SK-N-SH (cell line): ENCODE data around the gene CEBPG. TPM values are rescaled to one million over a fixed set of nuclear protein-coding genes. Genes with fewer than 3 reads are reported as not detected.

Experiments used
- CTCF ChIA-PET: fragments of 300-600, 350-600 bp; formaldehyde crosslinking; extraction: SDS; loops from one replicate; lab custom pipeline; 2021; lab: Yijun Ruan, JAX
- POLR2A ChIA-PET: fragments of 350-600 bp; sonication (Branson Sonifier 250); formaldehyde crosslinking; extraction: SDS; loops from one replicate; lab custom pipeline; 2020; ENCODE audit warnings: antibody characterized with exemption, inconsistent platforms; lab: Yijun Ruan, JAX
- DNase-seq: peaks from one replicate; pipeline ENCODE4 v3.0.0; 2012
- H2AFZ ChIP-seq: fragments of 200-600 bp; sonication (generic); 2 replicates; pipeline ENCODE4 v1.8.1; 2016; ENCODE audit warnings: antibody characterized with exemption, mild to moderate bottlenecking, low read depth
- H3F3A ChIP-seq: fragments of 200-600 bp; sonication (generic); replicated peaks from 2 replicates; pipeline ENCODE3; 2016; ENCODE audit warnings: antibody characterized with exemption, mild to moderate bottlenecking; ENCODE audit not compliant: insufficient read depth
- H3K27ac ChIP-seq, 2 experiments: fragments of 200-500 bp in 1 of 2; fragments of 200-600 bp in 1 of 2; sonication (Bioruptor generic) in 1 of 2; sonication (generic), shearing (Covaris generic) in 1 of 2; 2 replicates each; pipeline versions ENCODE4 v1.5.1 to v1.6.1; 2014 to 2016; ENCODE audit warnings: low read depth in 2 of 2, inconsistent platforms in 1 of 2, low read length in 1 of 2, mild to moderate bottlenecking in 1 of 2, mixed read lengths in 1 of 2
- H3K27me3 ChIP-seq: fragments of 200-600 bp; sonication (generic), shearing (Covaris generic); 2 replicates; pipeline ENCODE4 v1.6.1; 2016; ENCODE audit warnings: mixed run types; ENCODE audit not compliant: insufficient read depth
- H3K36me3 ChIP-seq, 2 experiments: fragments of 200-500 bp in 1 of 2; fragments of 200-600 bp in 1 of 2; sonication (Bioruptor generic) in 1 of 2; sonication (generic) in 1 of 2; replicated peaks in 1 of 2; 2 replicates each; pipeline versions ENCODE3 to v1.5.1; 2014 to 2016; ENCODE audit warnings: low read length in 1 of 2, mild to moderate bottlenecking in 1 of 2; ENCODE audit not compliant: insufficient read depth in 2 of 2, control insufficient read depth in 1 of 2
- H3K4me1 ChIP-seq, 2 experiments: fragments of 200-500 bp in 1 of 2; fragments of 200-600 bp in 1 of 2; sonication (Bioruptor generic) in 1 of 2; sonication (generic), shearing (Covaris generic) in 1 of 2; 2 replicates each; pipeline versions ENCODE4 v1.5.1 to v1.6.1; 2014 to 2016; ENCODE audit warnings: low read depth in 1 of 2, low read length in 1 of 2, mixed run types in 1 of 2; ENCODE audit not compliant: insufficient read depth in 2 of 2, control insufficient read depth in 1 of 2
- H3K4me2 ChIP-seq: fragments of 200-600 bp; sonication (generic), shearing (Covaris generic); 2 replicates; pipeline ENCODE4 v1.6.1; 2017; ENCODE audit warnings: mixed run types
- H3K4me3 ChIP-seq, 2 experiments: fragments of 200-500 bp in 1 of 2; fragments of 200-600 bp in 1 of 2; sonication (Bioruptor generic) in 1 of 2; sonication (generic), shearing (Covaris generic) in 1 of 2; 2 replicates each; pipeline versions ENCODE4 v1.5.1 to v1.8.1; 2014 to 2016; ENCODE audit warnings: low read depth in 2 of 2, inconsistent platforms in 1 of 2, low read length in 1 of 2, mild to moderate bottlenecking in 1 of 2, mixed read lengths in 1 of 2, moderate library complexity in 1 of 2
- H3K79me2 ChIP-seq: fragments of 200-600 bp; sonication (generic); 2 replicates; pipeline ENCODE4 v1.8.1; 2017; ENCODE audit warnings: mild to moderate bottlenecking; ENCODE audit not compliant: insufficient read depth
- H3K9ac ChIP-seq: fragments of 200-600 bp; sonication (generic); 2 replicates; pipeline ENCODE4 v1.6.1; 2017; ENCODE audit warnings: mixed run types
- H3K9me2 ChIP-seq: fragments of 200-600 bp; sonication (generic); 2 replicates; pipeline ENCODE4 v1.6.1; 2017; ENCODE audit warnings: mixed run types
- H3K9me3 ChIP-seq: fragments of 200-600 bp; sonication (generic); 2 replicates; pipeline ENCODE4 v1.6.1; 2017; ENCODE audit warnings: mixed run types, mild to moderate bottlenecking, moderate library complexity
- H4K20me1 ChIP-seq: fragments of 200-600 bp; sonication (generic); 2 replicates; pipeline ENCODE4 v1.6.1; 2017; ENCODE audit warnings: mild to moderate bottlenecking, mixed run types; ENCODE audit not compliant: insufficient read depth
- CHD2 ChIP-seq: fragments of 150-350 bp; IDR thresholded peaks from 2 replicates; pipeline ENCODE4 v1.6.1; 2018; ENCODE audit warnings: low read length; ENCODE audit not compliant: partially characterized antibody
- ELF1 ChIP-seq: IDR thresholded peaks from 2 replicates; pipeline ENCODE4 v1.4.0; 2012
- EP300 ChIP-seq, 2 experiments: IDR thresholded peaks; 2 replicates each; pipeline versions ENCODE4 v1.4.0 to v1.6.1; 2012; ENCODE audit warnings: borderline replicate concordance in 1 of 2, low read depth in 1 of 2, low read length in 1 of 2
- EZH2phosphoT487 ChIP-seq: fragments of 200-600 bp; sonication (generic); IDR thresholded peaks from 2 replicates; pipeline ENCODE4 v1.6.1; 2017; ENCODE audit warnings: low read depth, mixed run types, mild to moderate bottlenecking, antibody characterized with exemption, moderate library complexity, borderline replicate concordance
- FOSL2 ChIP-seq: IDR thresholded peaks from 2 replicates; pipeline ENCODE4 v1.4.0; 2012; ENCODE audit warnings: low read depth, mild to moderate bottlenecking, moderate library complexity, borderline replicate concordance
- GATA2 ChIP-seq: sonication (generic); formaldehyde crosslinking; IDR thresholded peaks from 2 replicates; pipeline ENCODE4 v1.5.0; 2020; ENCODE audit warnings: mild to moderate bottlenecking, missing genetic modification reagents
- MXI1 ChIP-seq: IDR thresholded peaks from 2 replicates; pipeline ENCODE4 v1.6.1; 2012; ENCODE audit warnings: mild to moderate bottlenecking, low read depth, low read length, improper control_type of control experiment
- RCOR1 ChIP-seq: fragments of 150-350 bp; IDR thresholded peaks from 2 replicates; pipeline ENCODE4 v1.6.1; 2017; ENCODE audit warnings: antibody characterized with exemption, low read length
- YY1 ChIP-seq: IDR thresholded peaks from 2 replicates; pipeline ENCODE4 v1.4.0; 2012; ENCODE audit warnings: low read depth, mild to moderate bottlenecking
- WGBS: methylation state at CpG from one replicate; pipeline ENCODE4 v1.1.6; 2017; ENCODE audit warnings: low lambda C conversion rate; 5-methylcytosine and 5-hydroxymethylcytosine counted together
- polyA plus RNA-seq, 3 experiments: library from polyadenylated mRNA; depleted of rRNA; stranded (reverse); fragments of >200 nt; gene quantifications; 2 replicates each; pipeline ENCODE4 v1.2.3, GENCODE V29; 2012
- TF ChIP-seq, protein P1 (sequence below): IDR thresholded peaks from 2 replicates; pipeline ENCODE4; 2012
- TF ChIP-seq, protein P2 (sequence below): IDR thresholded peaks from 2 replicates; pipeline ENCODE4 v1.4.0; 2012; ENCODE audit warnings: low read depth, borderline replicate concordance
- TF ChIP-seq, protein P3 (sequence below): fragments of 200-600 bp; sonication (generic); IDR thresholded peaks from 2 replicates; pipeline ENCODE4 v1.6.1; 2017; ENCODE audit warnings: antibody characterized with exemption, mild to moderate bottlenecking, moderate library complexity
- TF ChIP-seq, protein P4 (sequence below): IDR thresholded peaks from 2 replicates; pipeline ENCODE4 v1.6.1; 2012; ENCODE audit warnings: mild to moderate bottlenecking, low read depth, low read length, moderate library complexity
- TF ChIP-seq, protein P5 (sequence below): fragments of 150-350 bp; IDR thresholded peaks from 2 replicates; pipeline ENCODE4 v1.6.1; 2016; ENCODE audit warnings: mild to moderate bottlenecking, low read depth, low read length

CEBPG gene
- polyA plus RNA-seq, 1 of the 3 experiments (the other 2 are of a cell fraction): 9.1 TPM

DNA sequence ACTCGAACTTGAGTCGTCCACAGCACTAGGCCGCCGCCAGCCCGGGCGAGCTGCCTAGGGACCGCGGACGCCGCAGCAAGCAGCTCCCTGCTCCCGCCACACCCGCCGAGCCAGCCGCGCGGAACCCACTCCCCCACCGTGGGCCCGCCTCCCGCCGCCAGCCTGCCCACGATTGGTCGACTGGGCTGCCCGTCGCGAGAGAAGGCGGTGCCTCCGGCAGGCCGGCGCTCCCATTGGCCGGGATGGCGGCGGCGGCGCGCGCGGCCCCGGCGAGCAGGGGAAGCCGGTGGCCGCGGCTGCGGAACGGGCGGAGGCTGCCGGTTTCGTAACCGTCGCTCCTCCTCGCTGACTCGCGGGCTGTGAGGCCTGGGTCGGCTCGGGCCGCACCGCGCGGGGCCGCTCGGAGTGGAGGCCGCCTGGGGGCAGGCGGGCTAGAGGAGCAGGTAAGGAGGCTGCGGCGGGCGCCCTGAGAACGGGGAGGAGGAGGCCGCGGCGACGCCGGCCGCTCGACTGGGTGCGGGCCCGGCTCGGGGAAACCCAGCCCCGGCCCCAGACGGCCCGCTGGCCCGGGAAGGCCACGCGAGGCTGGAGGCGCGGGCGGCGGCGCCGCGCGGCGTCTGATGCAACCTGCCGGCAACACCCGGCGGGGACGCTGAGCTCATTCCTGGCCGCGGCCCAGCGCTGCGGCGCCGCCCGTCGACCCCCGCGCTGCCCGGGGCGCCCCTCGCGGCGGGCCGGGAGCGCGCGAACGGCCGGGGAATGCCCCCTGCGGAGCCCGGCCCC lies at the start of gene CEBPG (continued):
- TF ChIP-seq EP300 (IDR thresholded peaks at IDR 0.05; ENCODE audit: borderline replicate concordance in 1 of 2, low read depth in 1 of 2, low read length in 1 of 2) (no peak), CHD2 (peak; percentile 55), YY1 (no peak)
- TF ChIP-seq, protein P1, sequence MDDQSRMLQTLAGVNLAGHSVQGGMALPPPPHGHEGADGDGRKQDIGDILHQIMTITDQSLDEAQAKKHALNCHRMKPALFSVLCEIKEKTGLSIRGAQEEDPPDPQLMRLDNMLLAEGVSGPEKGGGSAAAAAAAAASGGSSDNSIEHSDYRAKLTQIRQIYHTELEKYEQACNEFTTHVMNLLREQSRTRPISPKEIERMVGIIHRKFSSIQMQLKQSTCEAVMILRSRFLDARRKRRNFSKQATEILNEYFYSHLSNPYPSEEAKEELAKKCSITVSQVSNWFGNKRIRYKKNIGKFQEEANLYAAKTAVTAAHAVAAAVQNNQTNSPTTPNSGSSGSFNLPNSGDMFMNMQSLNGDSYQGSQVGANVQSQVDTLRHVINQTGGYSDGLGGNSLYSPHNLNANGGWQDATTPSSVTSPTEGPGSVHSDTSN: peak; percentile 99
- TF ChIP-seq, protein P2, sequence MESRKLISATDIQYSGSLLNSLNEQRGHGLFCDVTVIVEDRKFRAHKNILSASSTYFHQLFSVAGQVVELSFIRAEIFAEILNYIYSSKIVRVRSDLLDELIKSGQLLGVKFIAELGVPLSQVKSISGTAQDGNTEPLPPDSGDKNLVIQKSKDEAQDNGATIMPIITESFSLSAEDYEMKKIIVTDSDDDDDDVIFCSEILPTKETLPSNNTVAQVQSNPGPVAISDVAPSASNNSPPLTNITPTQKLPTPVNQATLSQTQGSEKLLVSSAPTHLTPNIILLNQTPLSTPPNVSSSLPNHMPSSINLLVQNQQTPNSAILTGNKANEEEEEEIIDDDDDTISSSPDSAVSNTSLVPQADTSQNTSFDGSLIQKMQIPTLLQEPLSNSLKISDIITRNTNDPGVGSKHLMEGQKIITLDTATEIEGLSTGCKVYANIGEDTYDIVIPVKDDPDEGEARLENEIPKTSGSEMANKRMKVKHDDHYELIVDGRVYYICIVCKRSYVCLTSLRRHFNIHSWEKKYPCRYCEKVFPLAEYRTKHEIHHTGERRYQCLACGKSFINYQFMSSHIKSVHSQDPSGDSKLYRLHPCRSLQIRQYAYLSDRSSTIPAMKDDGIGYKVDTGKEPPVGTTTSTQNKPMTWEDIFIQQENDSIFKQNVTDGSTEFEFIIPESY: no peak
- TF ChIP-seq, protein P3, sequence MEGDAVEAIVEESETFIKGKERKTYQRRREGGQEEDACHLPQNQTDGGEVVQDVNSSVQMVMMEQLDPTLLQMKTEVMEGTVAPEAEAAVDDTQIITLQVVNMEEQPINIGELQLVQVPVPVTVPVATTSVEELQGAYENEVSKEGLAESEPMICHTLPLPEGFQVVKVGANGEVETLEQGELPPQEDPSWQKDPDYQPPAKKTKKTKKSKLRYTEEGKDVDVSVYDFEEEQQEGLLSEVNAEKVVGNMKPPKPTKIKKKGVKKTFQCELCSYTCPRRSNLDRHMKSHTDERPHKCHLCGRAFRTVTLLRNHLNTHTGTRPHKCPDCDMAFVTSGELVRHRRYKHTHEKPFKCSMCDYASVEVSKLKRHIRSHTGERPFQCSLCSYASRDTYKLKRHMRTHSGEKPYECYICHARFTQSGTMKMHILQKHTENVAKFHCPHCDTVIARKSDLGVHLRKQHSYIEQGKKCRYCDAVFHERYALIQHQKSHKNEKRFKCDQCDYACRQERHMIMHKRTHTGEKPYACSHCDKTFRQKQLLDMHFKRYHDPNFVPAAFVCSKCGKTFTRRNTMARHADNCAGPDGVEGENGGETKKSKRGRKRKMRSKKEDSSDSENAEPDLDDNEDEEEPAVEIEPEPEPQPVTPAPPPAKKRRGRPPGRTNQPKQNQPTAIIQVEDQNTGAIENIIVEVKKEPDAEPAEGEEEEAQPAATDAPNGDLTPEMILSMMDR: no peak

DNA sequence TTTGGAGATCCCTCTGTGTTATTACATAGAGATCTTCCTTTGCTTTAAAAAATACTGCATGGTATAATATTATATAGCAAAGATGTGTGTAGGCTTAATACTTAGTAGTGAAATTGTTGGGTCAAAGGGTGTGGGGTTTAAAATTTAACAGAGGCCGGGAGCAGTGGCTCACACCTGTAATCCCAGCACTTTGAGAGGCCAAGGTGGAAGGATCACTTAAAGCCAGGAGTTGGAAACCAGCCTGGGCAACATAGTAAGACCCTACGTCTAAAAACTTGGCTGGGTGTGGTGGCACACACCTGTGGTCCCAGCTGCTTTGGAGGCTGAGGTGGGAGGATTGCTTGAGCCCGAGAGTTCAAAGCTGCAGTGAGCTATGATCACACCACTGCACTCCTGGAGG lies 48.9 kb upstream of the CEBPG start:
- 18% methylated on average over 3 of the region's 3 CpGs for WGBS
- CTCF ChIA-PET: interaction anchor here (1.5 kb wide), 1 partner anchor 21 kb away, joined by 3 read pairs; no protein-coding TSS in a partner anchor

DNA sequence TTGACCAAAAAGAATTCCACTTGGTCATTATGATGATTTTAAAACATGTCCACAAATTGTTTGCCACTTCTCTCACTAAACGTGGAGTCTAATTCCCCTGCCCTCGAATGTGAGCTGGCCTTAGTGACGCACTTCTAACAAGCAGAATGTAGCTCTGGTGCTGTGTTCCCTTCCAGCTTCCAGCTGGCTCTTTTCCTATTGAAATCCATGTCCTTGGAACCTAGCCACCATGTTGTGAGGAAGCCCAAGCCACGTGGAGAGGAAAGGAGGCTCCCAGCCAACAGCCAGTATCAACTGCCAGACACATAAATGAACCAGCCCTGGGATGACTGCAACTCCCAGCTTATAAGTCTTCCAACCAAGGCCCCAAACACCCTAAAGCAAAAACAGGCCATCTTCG lies 47.6 kb upstream of the CEBPG start:
- WGBS: 18% methylated on average over 5 of the region's 5 CpGs
- Histone ChIP-seq H3K27me3 (no peaks in the 10 kb centered on the region), H3K4me3 (no peak overlapping the region), H4K20me1 (no peaks in the 10 kb centered on the region), H3K4me1 (no peaks in the 10 kb centered on the region), H3K79me2 (no peaks in the 10 kb centered on the region), H3F3A (no peaks in the 10 kb centered on the region), H3K36me3 (no peaks in the 10 kb centered on the region), H3K27ac (no peak overlapping the region), H2AFZ (no peak overlapping the region), H3K9me3 (no peaks in the 10 kb centered on the region), H3K4me2 (no peak overlapping the region), H3K9ac (no peak overlapping the region), H3K9me2 (no peaks in the 10 kb centered on the region)
- no peak for DNase-seq
- CTCF ChIA-PET: interaction anchor here (0.6 to 1.8 kb wide), 3 partner anchors 22 to 33 kb away, joined by 3 to 4 read pairs (median 3); no protein-coding TSS in a partner anchor
- POLR2A ChIA-PET: no interaction called here
- no peak for TF ChIP-seq RCOR1
- TF ChIP-seq, protein P4, sequence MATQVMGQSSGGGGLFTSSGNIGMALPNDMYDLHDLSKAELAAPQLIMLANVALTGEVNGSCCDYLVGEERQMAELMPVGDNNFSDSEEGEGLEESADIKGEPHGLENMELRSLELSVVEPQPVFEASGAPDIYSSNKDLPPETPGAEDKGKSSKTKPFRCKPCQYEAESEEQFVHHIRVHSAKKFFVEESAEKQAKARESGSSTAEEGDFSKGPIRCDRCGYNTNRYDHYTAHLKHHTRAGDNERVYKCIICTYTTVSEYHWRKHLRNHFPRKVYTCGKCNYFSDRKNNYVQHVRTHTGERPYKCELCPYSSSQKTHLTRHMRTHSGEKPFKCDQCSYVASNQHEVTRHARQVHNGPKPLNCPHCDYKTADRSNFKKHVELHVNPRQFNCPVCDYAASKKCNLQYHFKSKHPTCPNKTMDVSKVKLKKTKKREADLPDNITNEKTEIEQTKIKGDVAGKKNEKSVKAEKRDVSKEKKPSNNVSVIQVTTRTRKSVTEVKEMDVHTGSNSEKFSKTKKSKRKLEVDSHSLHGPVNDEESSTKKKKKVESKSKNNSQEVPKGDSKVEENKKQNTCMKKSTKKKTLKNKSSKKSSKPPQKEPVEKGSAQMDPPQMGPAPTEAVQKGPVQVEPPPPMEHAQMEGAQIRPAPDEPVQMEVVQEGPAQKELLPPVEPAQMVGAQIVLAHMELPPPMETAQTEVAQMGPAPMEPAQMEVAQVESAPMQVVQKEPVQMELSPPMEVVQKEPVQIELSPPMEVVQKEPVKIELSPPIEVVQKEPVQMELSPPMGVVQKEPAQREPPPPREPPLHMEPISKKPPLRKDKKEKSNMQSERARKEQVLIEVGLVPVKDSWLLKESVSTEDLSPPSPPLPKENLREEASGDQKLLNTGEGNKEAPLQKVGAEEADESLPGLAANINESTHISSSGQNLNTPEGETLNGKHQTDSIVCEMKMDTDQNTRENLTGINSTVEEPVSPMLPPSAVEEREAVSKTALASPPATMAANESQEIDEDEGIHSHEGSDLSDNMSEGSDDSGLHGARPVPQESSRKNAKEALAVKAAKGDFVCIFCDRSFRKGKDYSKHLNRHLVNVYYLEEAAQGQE: no peak
- TF ChIP-seq, protein P5, sequence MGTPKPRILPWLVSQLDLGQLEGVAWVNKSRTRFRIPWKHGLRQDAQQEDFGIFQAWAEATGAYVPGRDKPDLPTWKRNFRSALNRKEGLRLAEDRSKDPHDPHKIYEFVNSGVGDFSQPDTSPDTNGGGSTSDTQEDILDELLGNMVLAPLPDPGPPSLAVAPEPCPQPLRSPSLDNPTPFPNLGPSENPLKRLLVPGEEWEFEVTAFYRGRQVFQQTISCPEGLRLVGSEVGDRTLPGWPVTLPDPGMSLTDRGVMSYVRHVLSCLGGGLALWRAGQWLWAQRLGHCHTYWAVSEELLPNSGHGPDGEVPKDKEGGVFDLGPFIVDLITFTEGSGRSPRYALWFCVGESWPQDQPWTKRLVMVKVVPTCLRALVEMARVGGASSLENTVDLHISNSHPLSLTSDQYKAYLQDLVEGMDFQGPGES: no peak
- no peak for TF ChIP-seq ELF1
- TF ChIP-seq YY1: no peak

More for the DNA sequence above, 48.9 kb upstream of the CEBPG start:
- Histone ChIP-seq H3K36me3 (no peaks in the 10 kb centered on the region), H3K4me1 (no peaks in the 10 kb centered on the region), H3F3A (no peaks in the 10 kb centered on the region), H3K9me3 (no peaks in the 10 kb centered on the region), H3K27ac (no peak overlapping the region), H3K4me2 (no peak overlapping the region), H3K27me3 (no peaks in the 10 kb centered on the region), H3K4me3 (no peak overlapping the region), H3K79me2 (no peaks in the 10 kb centered on the region), H2AFZ (no peak overlapping the region), H4K20me1 (no peaks in the 10 kb centered on the region), H3K9ac (no peak overlapping the region), H3K9me2 (no peaks in the 10 kb centered on the region)
- POLR2A ChIA-PET: no interaction called here
- TF ChIP-seq EZH2phosphoT487 (no peak), CHD2 (no peak), FOSL2 (no peak), GATA2 (CRISPR knock-in tag) (no peak), MXI1 (no peak)
- no peak for DNase-seq
